ENCODE results near the gene PTK7. TPM values are rescaled to one million over a fixed set of nuclear protein-coding genes. Genes with fewer than 3 reads are reported as not detected.

The PTK7 gene
- total RNA-seq, 1 donor from 2014 or later = 4.3 TPM

DNA sequence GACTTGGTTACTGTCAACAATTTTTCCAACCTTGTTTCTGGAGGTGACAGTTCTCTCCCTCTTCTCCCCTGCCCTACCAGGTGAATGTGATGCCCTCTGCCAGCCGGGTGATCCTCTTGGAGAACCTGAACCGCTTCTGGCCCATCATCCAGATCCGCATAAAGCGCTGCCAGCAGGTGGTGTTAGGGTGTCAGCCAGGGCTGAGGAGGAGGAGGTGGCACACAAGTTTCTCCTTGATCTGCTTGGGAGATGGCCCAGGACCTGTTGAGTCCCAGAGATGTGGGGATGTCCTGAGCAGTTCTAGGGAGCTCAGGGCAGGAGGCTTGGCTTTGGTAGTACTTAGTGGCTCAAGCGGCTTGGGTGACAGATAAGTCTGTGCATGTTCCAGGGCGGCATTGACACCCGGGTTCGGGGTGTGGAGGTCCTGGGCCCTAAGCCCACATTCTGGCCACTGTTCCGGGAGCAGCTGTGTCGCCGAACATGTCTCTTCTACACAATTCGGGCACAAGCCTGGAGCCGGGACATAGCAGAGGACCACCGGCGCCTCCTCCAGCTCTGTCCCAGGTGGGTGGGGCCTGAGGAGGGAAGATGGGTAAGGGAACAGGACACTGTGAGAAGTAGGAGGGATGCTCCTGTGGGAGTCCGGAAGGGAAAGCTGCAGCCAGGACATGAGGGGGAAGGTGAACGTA, 127.1 kb downstream of the PTK7 start:
- no peak overlapping the region for H3K4me3 Mint-ChIP-seq

DNA sequence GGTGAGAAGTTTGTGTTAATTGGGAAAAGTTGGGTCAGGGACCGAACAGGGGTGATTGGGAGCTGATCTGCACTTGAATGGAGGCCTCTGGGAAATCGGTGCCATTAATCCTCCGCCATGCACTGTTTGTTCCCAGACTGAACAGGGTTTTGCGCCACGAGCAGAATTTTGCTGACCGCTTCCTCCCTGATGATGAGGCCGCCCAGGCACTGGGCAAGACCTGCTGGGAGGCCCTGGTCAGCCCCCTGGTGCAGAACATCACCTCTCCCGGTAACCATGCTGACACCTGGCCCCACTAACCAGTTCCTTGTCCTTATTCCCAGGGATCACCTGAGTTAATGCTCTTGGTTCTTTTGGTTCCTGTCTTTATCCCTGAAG, 127.6 kb downstream of the PTK7 start:
- H3K4me3 Mint-ChIP-seq = no peak overlapping the region
- H3K4me1 Mint-ChIP-seq = no peaks in the 10 kb centered on the region
- no peaks in the 10 kb centered on the region for H3K27me3 Mint-ChIP-seq
- intact Hi-C loops (cut with micrococcal nuclease) = no loop called here
- H3K36me3 Mint-ChIP-seq (ENCODE audit: low read depth) = peaks cover 45% of the 10 kb centered on the region
- H3K27ac Mint-ChIP-seq = no peak overlapping the region
- no peaks in the 10 kb centered on the region for H3K9me3 Mint-ChIP-seq
- no peak for DNase-seq

More for the DNA sequence above, 127.1 kb downstream of the PTK7 start:
- Mint-ChIP-seq H3K27me3 (no peaks in the 10 kb centered on the region), H3K36me3 (ENCODE audit: low read depth) (peaks cover 45% of the 10 kb centered on the region), H3K4me1 (no peaks in the 10 kb centered on the region), H3K9me3 (no peaks in the 10 kb centered on the region), H3K27ac (no peak overlapping the region)
- intact Hi-C loops (cut with micrococcal nuclease) = no loop called here
- DNase-seq = no peak

DNA sequence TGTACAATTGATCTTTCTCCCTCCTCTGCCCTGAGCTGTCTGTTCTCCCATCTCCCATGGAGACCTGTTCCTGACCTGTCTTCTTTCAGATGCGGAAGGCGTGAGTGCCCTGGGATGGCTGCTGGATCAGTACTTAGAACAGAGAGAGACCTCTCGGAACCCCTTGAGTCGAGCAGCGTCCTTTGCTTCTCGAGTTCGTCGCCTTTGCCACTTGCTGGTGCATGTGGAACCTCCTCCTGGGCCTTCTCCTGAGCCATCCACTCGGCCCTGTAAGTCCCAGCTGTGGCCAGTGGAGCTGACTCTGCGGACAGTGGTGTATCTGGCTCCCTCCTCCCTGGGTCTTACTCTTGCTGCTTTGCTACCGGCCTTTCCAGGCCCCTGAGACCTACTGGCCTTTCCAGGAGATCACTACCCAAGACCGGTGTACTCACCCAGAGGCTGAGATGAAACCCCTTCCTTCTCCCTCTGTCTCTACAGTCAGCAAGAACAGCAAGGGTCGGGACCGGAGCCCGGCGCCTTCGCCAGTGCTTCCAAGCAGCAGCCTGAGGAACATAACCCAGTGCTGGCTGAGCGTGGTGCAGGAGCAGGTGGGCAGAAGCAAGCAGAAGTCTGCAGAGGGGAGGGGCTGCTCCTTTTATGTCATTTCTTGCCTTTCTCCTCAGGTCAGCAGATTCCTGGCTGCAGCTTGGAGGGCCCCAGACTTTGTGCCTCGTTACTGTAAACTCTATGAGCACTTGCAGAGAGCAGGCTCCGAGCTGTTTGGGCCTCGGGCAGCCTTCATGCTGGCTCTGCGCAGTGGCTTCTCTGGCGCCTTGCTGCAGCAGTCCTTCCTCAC, 128.4 kb downstream of the PTK7 start:
- Mint-ChIP-seq H3K27ac (peak overlapping the region; percentile 11), H3K36me3 (ENCODE audit: low read depth) (peaks cover 45% of the 10 kb centered on the region), H3K4me1 (no peaks in the 10 kb centered on the region), H3K4me3 (no peak overlapping the region), H3K27me3 (no peaks in the 10 kb centered on the region), H3K9me3 (no peaks in the 10 kb centered on the region)
- no peak for DNase-seq
- intact Hi-C loops (cut with micrococcal nuclease) = no loop called here

DNA sequence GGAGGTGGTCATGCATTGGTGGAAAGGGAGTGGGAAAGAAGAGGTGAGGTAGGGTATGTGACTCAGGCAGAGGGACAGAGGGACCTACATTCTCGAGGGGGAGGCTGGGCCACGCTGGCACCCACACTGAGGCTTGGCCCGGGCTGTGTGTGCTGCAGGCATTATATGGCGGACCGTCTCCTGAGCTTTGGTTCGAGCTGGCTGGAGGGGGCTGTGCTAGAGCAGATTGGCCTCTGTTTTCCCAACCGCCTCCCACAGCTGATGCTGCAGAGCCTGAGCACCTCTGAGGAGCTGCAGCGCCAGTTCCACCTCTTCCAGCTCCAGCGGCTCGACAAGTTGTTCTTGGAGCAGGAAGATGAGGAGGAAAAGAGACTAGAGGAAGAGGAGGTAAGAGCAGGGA, 129.7 kb downstream of the PTK7 start:
- no peaks in the 10 kb centered on the region for H3K27me3 Mint-ChIP-seq
- no peak overlapping the region for H3K4me3 Mint-ChIP-seq
- H3K9me3 Mint-ChIP-seq = no peaks in the 10 kb centered on the region
- no peaks in the 10 kb centered on the region for H3K4me1 Mint-ChIP-seq
- intact Hi-C loops (cut with micrococcal nuclease) = no loop called here
- no peak for DNase-seq
- peaks cover 33% of the 10 kb centered on the region for H3K36me3 Mint-ChIP-seq (ENCODE audit: low read depth)
- no peak overlapping the region for H3K27ac Mint-ChIP-seq

- Mint-ChIP-seq H3K27ac (no peak overlapping the region), H3K4me3 (no peak overlapping the region), H3K9me3 (no peaks in the 10 kb centered on the region), H3K4me1 (no peaks in the 10 kb centered on the region), H3K36me3 (ENCODE audit: low read depth) (peaks cover 30% of the 10 kb centered on the region), H3K27me3 (no peaks in the 10 kb centered on the region)
- intact Hi-C loops (cut with micrococcal nuclease) = no loop called here
- DNase-seq = no peak
Observed at GRCh38 chr6:43207286-43207685, 131.2 kb downstream of the PTK7 start.

Other genes starting within 250 kb of the PTK7 start
- 182 and 189 TPM in 2 replicates for gene RPL7L1, start 196.7 kb upstream of the PTK7 start, total RNA-seq
- not detected in 2 replicates for gene PTCRA, start 160.3 kb upstream of the PTK7 start, total RNA-seq
- gene CNPY3, start 146.8 kb upstream of the PTK7 start, total RNA-seq = 45.9 and 49.0 TPM in 2 replicates
- 0.24 and 0.70 TPM in 2 replicates for gene GNMT, start 115.6 kb upstream of the PTK7 start, total RNA-seq
- 24.0 and 24.1 TPM in 2 replicates for gene PEX6, start 97.1 kb upstream of the PTK7 start, total RNA-seq
- 54.2 and 54.6 TPM in 2 replicates for gene PPP2R5D, start 91.7 kb upstream of the PTK7 start, total RNA-seq
- gene MEA1, start 62.4 kb upstream of the PTK7 start, total RNA-seq = 93.5 and 94.3 TPM in 2 replicates
- gene KLHDC3, start 62.1 kb upstream of the PTK7 start, total RNA-seq = 73.8 and 77.5 TPM in 2 replicates
- gene RRP36, start 54.7 kb upstream of the PTK7 start, total RNA-seq = 79.9 and 83.4 TPM in 2 replicates
- 22.6 and 24.7 TPM in 2 replicates for gene CUL7, start 22.5 kb upstream of the PTK7 start, total RNA-seq
- 83.8 and 103 TPM in 2 replicates for gene MRPL2, start 16.9 kb upstream of the PTK7 start, total RNA-seq
- 9.5 and 10.7 TPM in 2 replicates for gene KLC4, start 16.7 kb upstream of the PTK7 start, total RNA-seq
- 54.3 and 55.2 TPM in 2 replicates for gene SRF, start 95.0 kb downstream of the PTK7 start, total RNA-seq
- gene CUL9, start 105.9 kb downstream of the PTK7 start, total RNA-seq = 38.1 and 39.4 TPM in 2 replicates
- gene DNPH1, start 153.2 kb downstream of the PTK7 start, total RNA-seq = 78.9 and 79.6 TPM in 2 replicates
- 0.62 and 0.72 TPM in 2 replicates for gene TTBK1, start 167.2 kb downstream of the PTK7 start, total RNA-seq
- gene SLC22A7, start 221.9 kb downstream of the PTK7 start, total RNA-seq = not detected in 2 replicates
- 0.43 and 0.79 TPM in 2 replicates for gene CRIP3, start 232.5 kb downstream of the PTK7 start, total RNA-seq